Measurements from ENCODE around the gene SLC2A11. TPM values are rescaled to one million over a fixed set of nuclear protein-coding genes. Genes with fewer than 3 reads are reported as not detected.

Gene SLC2A11
- total RNA-seq, 2 experiments from 2014 or later, result 8.0 to 8.6 TPM

DNA sequence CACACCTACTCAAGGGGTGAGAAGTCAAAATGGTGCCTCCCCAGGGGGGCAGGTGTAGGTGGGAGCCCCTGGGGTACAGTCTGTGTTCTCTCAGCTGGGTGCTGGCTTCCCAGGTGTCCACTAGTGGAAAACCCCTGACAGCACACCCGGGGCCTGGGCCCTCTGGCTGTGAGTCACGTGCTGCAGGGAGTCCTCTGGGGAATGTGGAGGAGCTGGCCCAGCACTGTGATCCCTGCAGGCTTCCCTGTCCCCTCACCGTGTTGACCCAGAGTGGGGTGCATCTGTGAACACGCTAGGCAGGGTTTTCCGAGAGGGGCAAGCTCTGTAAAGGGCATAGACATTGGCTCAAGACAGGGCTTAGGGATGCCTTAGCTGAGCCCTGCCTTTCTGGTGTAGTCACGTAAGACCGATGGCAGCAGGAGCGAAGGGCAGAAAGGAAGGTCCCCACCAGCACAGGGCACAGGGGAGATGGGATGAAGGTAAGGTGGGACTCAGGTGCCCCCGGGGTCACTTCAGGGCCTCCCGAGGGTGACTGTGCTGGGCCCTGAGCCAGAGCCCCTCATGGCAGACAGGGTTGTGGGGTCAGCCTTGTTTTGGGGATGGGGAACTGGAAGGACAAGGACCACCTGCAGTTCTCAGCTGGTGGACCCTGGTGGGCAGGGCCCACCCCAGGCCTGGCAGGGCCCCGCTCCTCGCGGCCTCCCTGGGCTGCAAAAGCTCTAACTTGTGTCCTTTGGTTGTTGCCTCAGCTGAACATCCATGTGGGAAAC lies 33.0 kb upstream of the SLC2A11 start:
- CTCF ChIA-PET, result interaction anchor here (1.2 to 1.3 kb wide), 2 partner anchors 25 to 53 kb away, joined by 3 to 4 read pairs; no protein-coding TSS in a partner anchor

DNA sequence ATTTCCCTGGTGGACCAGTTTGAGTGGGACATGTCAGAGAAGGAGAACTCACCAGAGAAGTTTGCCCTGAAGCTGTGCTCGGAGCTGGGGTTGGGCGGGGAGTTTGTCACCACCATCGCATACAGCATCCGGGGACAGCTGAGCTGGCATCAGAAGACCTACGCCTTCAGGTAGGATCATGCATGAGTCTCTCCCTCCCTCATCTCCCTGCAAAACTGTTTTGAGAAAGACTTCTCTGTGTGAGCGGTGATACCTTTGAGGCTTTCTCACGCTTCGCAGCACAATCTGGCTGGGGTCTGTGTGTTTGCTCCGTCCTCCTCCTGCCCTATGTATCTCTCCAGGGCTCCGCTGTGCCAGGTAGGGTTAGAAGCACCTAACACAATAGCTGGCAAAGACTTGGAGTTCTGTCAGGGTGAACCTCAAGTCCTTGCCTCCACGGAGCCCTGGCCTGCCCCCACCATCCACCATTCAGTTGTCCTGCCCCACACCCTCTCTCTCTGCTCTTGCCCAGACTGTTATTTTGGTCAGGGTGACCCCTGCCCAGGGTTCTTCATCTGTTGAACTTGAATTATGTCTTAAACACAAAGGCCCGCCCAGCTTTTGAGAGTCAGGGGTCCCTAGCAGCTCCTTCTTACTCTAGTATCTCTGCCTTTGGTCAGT lies 32.3 kb upstream of the SLC2A11 start:
- ChIA-PET CTCF (interaction anchor here (1.2 to 1.3 kb wide), 2 partner anchors 24 to 54 kb away, joined by 3 to 4 read pairs; no protein-coding TSS in a partner anchor), POLR2A (interaction anchor here (0.8 to 0.9 kb wide), 2 partner anchors 8 to 33 kb away, joined by 3 read pairs; no protein-coding TSS in a partner anchor)
- Mint-ChIP-seq H3K4me3 (no peak overlapping the region), H3K9me3 (no peaks in the 10 kb centered on the region), H3K36me3 (ENCODE audit: low read depth) (peaks cover 40% of the 10 kb centered on the region), H3K4me1 (ENCODE audit: low read depth) (peaks cover 11% of the 10 kb centered on the region), H3K27me3 (no peaks in the 10 kb centered on the region), H3K27ac (peak overlapping the region; percentile 79)
- ATAC-seq (no peak), DNase-seq (no peak)
- intact Hi-C loops (cut with micrococcal nuclease), result no loop called here
- TF ChIP-seq CTCF (IDR thresholded peaks at IDR 0.05), result no peak

More for the DNA sequence above, 33.0 kb upstream of the SLC2A11 start:
- Mint-ChIP-seq H3K36me3 (ENCODE audit: low read depth) (peaks cover 41% of the 10 kb centered on the region), H3K9me3 (no peaks in the 10 kb centered on the region), H3K27me3 (no peaks in the 10 kb centered on the region), H3K4me1 (ENCODE audit: low read depth) (peaks cover 12% of the 10 kb centered on the region), H3K27ac (peak overlapping the region; percentile 55), H3K4me3 (no peak overlapping the region)
- TF ChIP-seq CTCF (IDR thresholded peaks at IDR 0.05), result no peak
- POLR2A ChIA-PET, result interaction anchor here (0.9 kb wide), 1 partner anchor 8 kb away, joined by 3 read pairs; no protein-coding TSS in a partner anchor
- ATAC-seq, result no peak
- DNase-seq, result no peak
- intact Hi-C loops (cut with micrococcal nuclease), result no loop called here

DNA sequence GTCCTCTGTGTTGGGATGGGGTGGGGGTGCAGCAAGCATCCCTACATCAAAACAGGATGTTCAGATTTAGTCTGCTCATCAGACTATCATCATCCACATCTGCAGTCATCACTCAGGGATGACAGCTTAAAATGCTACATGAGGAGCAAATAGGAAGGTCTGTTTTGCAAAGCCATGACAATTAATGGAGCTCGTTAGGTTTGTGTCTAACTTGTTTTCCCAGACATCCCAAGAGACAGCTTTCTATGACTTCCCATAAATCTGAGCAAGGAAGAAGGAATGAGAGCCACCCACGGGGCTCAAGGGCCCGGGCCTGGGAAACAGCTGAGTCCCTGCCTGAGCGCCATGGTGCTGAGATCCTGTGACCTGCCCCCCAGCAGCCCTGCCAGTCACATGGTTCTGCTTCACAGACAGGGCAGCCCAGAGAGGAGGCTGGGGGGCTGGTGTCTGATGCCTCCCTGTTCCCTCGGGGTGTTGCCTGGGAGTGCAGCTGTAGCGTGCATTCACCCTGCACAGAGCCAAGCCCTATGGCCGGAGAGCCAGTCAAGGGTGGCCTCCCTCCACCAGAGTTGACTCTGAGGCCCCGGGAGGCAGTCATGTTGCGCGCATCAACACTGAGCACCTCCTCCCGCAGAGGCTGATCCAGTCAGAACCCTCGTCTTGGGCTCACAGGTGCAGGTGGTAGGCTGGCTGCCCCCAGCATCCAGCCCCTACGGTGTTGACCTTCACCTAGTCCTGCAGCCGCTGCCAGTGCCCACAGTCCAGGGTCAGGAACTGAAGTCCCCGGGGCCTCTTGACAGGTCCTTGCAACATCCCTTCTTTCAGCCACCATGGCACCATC lies 30.9 kb upstream of the SLC2A11 start:
- H3K9me3 Mint-ChIP-seq, result no peaks in the 10 kb centered on the region

GRCh38 chr22:23827351-23827995 lies 30.2 kb upstream of the SLC2A11 start:
- Mint-ChIP-seq H3K9me3 (no peaks in the 10 kb centered on the region), H3K27ac (no peak overlapping the region), H3K4me1 (ENCODE audit: low read depth) (peaks cover 2% of the 10 kb centered on the region), H3K27me3 (no peaks in the 10 kb centered on the region), H3K36me3 (ENCODE audit: low read depth) (peaks cover 39% of the 10 kb centered on the region), H3K4me3 (no peak overlapping the region)
- CTCF ChIA-PET, result interaction anchor here (2.5 kb wide), 1 partner anchor 22 kb away, joined by 9 read pairs; no protein-coding TSS in a partner anchor
- ATAC-seq (no peak), DNase-seq (no peak)
- intact Hi-C loops (cut with micrococcal nuclease), result no loop called here
- POLR2A ChIA-PET, result no interaction called here
- TF ChIP-seq CTCF (IDR thresholded peaks at IDR 0.05), result no peak

More for the DNA sequence above, 30.9 kb upstream of the SLC2A11 start:
- Mint-ChIP-seq H3K27me3 (no peaks in the 10 kb centered on the region), H3K4me3 (no peak overlapping the region), H3K36me3 (ENCODE audit: low read depth) (peaks cover 43% of the 10 kb centered on the region), H3K4me1 (ENCODE audit: low read depth) (peaks cover 2% of the 10 kb centered on the region), H3K27ac (peak overlapping the region; percentile 79)
- DNase-seq (no peak), ATAC-seq (no peak)
- CTCF ChIA-PET, result no interaction called here
- POLR2A ChIA-PET, result no interaction called here
- intact Hi-C loops (cut with micrococcal nuclease), result no loop called here
- TF ChIP-seq CTCF (IDR thresholded peaks at IDR 0.05), result no peak

Measured in activated CD8-positive, alpha-beta T cell treated with anti-CD3 and anti-CD28 coated beads for 36 hours (primary cell).